Stimulated activated naive CD8-positive, alpha-beta T cell treated with anti-CD3 and anti-CD28 coated beads, Interleukin-15, amount 100 ng/mL, for 72 hours (primary cell): ENCODE measurements around the gene RABL6.
"Not testable (repeated sequence)": the region's sequence is repeated elsewhere in the genome, so short reads cannot be mapped to it uniquely, and the experiment has no call there.

Experiments
- ATAC-seq: fragments of 150-1000 bp; cut with Tn5 transposase; 2 replicates; pipeline ENCODE4 v1.10.0; 2021; ENCODE audit warnings: mild to moderate bottlenecking, moderate library complexity
- DNase-seq, 2 donors: peaks; one replicate each; pipeline ENCODE4 v3.0.0; 2021 to 2022
- H3K27ac Mint-ChIP-seq, 2 donors: one replicate each; pipeline ENCODE4 v1.8.0; 2022; ENCODE audit warnings: mild to moderate bottlenecking in 2 of 2, mixed read lengths in 2 of 2, moderate library complexity in 2 of 2
- H3K27me3 Mint-ChIP-seq: one replicate; pipeline ENCODE4 v1.8.0; 2022; ENCODE audit warnings: mixed read lengths
- H3K4me1 Mint-ChIP-seq: one replicate; pipeline ENCODE4 v1.8.0; 2022; ENCODE audit warnings: mild to moderate bottlenecking, mixed read lengths
- H3K4me3 Mint-ChIP-seq, 2 donors: one replicate each; pipeline ENCODE4 v1.8.0; 2022; ENCODE audit warnings: mild to moderate bottlenecking in 2 of 2, mixed read lengths in 2 of 2, moderate library complexity in 1 of 2
- H3K9me3 Mint-ChIP-seq, 2 donors: one replicate each; pipeline ENCODE4 v1.8.0; 2022; ENCODE audit warnings: mixed read lengths in 2 of 2

The RABL6 gene

GRCh38 chr9:136876476-136876875, 68.7 kb downstream of the RABL6 start:
- Mint-ChIP-seq H3K4me3 (no peak overlapping the region), H3K4me1 (peaks cover 18% of the 10 kb centered on the region), H3K9me3 (peaks cover 4 to 7% of the 10 kb centered on the region in 2 donors), H3K27me3 (no peaks in the 10 kb centered on the region), H3K27ac (no peak overlapping the region)
- DNase-seq (no peak), ATAC-seq (no peak)

DNA sequence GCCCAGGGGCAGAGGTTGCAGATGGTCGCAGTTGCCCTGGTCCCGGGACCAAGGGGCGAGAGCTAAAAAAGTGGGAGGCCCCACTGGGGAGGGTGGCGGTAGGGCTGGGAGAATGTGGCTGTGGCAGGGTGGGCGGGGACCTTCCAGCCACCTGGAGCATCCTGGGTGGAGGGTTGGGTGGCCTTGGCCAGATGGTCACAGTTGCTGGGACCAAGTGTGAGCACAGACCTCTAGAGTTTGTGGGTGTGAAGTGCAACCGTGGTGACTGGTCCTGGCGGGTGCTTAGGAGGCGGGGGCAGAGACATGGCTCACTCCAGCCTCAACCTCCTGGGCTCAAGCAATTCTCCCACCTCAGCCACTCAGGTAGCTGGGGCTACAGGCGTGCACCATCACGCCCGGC, 72.9 kb downstream of the RABL6 start:
- H3K4me1 Mint-ChIP-seq, result peaks cover 58% of the 10 kb centered on the region
- H3K9me3 Mint-ChIP-seq, result no peaks in the 10 kb centered on the region
- H3K4me3 Mint-ChIP-seq, result peak overlapping the region in 1 of 2 donors; percentile 50
- H3K27me3 Mint-ChIP-seq, result no peaks in the 10 kb centered on the region
- ATAC-seq, result no peak
- no peak overlapping the region for H3K27ac Mint-ChIP-seq
- no peak for DNase-seq

DNA sequence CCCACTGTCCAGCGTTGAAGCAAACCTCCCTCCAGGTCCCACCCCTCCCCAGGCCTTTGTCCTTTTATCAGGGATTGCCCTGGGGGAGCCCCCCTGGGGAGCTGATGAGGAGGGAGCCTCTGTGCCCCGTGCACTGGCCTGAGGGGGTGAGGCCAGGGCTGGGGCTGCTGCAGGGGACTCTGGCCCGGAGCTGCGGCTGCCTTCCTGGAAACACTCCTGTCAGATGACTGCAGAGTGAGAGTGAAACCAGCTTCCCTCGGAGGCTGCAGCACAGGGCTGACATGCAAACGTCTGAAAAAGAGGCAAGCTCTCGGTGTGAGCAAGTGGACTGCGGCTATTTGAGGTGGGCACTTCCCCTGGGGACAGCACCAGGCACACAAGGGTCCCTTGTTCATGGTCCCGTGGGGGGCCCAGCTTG, 74.0 kb downstream of the RABL6 start:
- peak; percentile 47 to 76 for DNase-seq
- Mint-ChIP-seq H3K27me3 (no peaks in the 10 kb centered on the region), H3K27ac (peak overlapping the region; percentile 69 to 96), H3K4me1 (peaks cover 58% of the 10 kb centered on the region), H3K9me3 (no peaks in the 10 kb centered on the region), H3K4me3 (peak overlapping the region; percentile 80 to 88)
- peak; percentile 61 for ATAC-seq

- no peaks in the 10 kb centered on the region for H3K27me3 Mint-ChIP-seq
Observed at GRCh38 chr9:136882109-136882946, 74.6 kb downstream of the RABL6 start.

DNA sequence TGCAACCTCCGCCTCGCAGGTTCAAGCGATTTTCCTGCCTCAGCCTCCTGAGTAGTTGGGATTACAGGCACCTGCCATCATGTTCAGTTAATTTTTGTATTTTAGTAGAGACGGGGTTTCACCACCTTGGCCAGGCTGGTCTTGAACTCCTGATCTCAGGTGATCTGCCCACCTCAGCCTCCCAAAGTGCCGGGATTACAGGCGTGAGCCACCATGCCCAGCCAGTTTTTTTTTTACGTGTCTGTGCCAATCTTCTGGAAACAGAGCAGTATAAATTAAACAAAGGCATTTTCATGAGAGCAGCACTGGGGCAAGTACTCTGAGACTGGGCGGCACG, 75.2 kb downstream of the RABL6 start:
- not testable (repeated sequence) for DNase-seq
- H3K4me1 Mint-ChIP-seq, result peaks cover 66% of the 10 kb centered on the region

More at GRCh38 chr9:136882109-136882946, 74.6 kb downstream of the RABL6 start:
- H3K4me1 Mint-ChIP-seq, result peaks cover 63% of the 10 kb centered on the region
- H3K27ac Mint-ChIP-seq, result peak overlapping the region; percentile 91 to 96
- DNase-seq, result peak; percentile 82 to 94
- ATAC-seq, result peak; percentile 76
- H3K9me3 Mint-ChIP-seq, result no peaks in the 10 kb centered on the region
- peak overlapping the region; percentile 80 to 88 for H3K4me3 Mint-ChIP-seq

DNA sequence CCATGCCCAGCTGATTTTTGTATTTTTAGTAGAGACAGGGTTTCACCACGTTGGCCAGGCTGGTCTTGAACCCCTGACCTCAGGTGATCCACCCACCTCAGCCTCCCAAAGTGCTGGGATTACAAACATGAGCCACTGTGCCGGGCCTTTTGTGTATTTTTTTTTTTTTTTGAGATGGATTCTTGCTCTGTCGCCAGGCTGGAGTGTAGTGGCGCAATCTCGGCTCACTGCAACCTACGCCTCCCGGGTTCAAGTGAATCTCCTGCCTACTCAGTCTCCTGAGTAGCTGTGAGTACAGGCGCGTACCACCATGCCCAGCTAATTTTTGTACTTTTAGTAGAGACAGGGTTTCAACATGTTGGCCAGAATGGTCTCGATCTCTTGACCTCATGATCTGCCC, 75.9 kb downstream of the RABL6 start:
- peak overlapping the region in 1 of 2 donors; percentile 10 for H3K4me3 Mint-ChIP-seq
- H3K9me3 Mint-ChIP-seq, DNase-seq, ATAC-seq, H3K27ac Mint-ChIP-seq, H3K27me3 Mint-ChIP-seq: not testable (repeated sequence)
- peaks cover 73% of the 10 kb centered on the region for H3K4me1 Mint-ChIP-seq

More for the DNA sequence above, 75.2 kb downstream of the RABL6 start:
- Mint-ChIP-seq H3K27ac (peak overlapping the region; percentile 91 to 96), H3K4me3 (peak overlapping the region; percentile 80 to 88)
- not testable (repeated sequence) for H3K9me3 Mint-ChIP-seq, ATAC-seq, H3K27me3 Mint-ChIP-seq

DNA sequence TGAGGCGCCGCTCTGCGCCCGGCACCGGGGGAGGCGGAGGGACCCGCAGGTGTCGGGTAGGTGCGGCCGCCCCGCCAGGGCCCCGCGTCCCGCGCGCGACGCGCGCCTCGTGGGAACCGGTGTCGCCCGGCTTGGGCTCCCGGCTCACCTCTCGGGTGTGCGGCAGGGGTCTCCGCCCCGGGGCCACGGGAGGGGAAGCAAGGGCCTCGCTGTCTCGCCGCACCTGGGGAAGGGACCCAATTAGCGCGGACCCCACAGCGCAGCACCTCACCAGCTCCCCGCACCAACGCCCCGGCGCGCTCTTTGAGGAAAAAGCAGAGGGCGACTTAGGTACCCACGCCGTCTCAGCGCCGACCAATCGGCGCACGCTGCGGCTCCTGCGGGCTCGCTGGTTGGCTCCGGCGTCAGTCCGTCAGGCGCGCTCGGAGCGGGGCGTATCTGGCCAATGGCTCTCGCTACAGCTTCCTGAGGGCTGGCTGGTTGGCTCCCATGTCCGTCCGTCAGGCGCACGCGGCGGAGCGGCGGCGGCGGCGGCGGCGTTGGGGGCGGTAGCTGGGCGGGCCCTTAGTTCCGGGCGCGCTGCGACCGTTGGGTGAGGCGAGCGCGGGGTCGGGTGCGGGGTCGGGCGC, 78.3 kb downstream of the RABL6 start, which contains the start of gene TRAF2:
TSS of gene TRAF2 (plus strand) at position 567 of the 629 bp plus-strand sequence. CDS start 12,225 bp downstream, outside the sequence.
- Mint-ChIP-seq H3K9me3 (no peaks in the 10 kb centered on the region), H3K27me3 (no peaks in the 10 kb centered on the region), H3K4me3 (peak within 1 kb of the TSS; percentile 98 to 100), H3K4me1 (peaks cover 60% of the 10 kb centered on the region), H3K27ac (peak within 1 kb of the TSS; percentile 94)
- peak; percentile 99 for DNase-seq
- ATAC-seq, result peak; percentile 88

- peak overlapping the region; percentile 94 for H3K27ac Mint-ChIP-seq
- peak overlapping the region; percentile 98 to 100 for H3K4me3 Mint-ChIP-seq
- H3K9me3 Mint-ChIP-seq, result no peaks in the 10 kb centered on the region
- peaks cover 51% of the 10 kb centered on the region for H3K4me1 Mint-ChIP-seq
- peak in 1 of 2 donors; percentile 53 for DNase-seq
- H3K27me3 Mint-ChIP-seq, result no peaks in the 10 kb centered on the region
- peak; percentile 5 for ATAC-seq
Observed at GRCh38 chr9:136886610-136887597, 79.2 kb downstream of the RABL6 start.

DNA sequence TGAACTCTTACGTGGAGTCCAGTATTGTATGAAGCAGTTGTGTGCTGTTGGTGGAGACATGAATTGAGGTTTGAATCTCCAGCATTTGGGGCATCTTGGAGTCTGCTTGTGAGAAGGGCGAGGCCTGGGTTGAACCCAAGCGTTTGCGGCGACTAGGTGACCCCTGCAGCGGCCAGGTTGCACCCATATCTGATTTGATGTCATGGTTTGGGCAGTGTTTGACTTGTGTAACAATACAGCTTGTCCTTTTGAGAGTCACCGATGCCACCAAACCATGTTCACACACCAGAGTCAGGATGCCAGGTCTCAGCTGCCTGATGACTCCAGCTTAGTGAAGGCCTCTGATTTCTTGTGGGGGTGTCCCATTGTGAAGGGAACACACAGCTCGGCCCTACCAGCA, 80.7 kb downstream of the RABL6 start:
- H3K4me1 Mint-ChIP-seq, result peaks cover 41% of the 10 kb centered on the region
- H3K27ac Mint-ChIP-seq, result no peak overlapping the region
- no peaks in the 10 kb centered on the region for H3K9me3 Mint-ChIP-seq
- H3K27me3 Mint-ChIP-seq, result no peaks in the 10 kb centered on the region
- peak overlapping the region in 1 of 2 donors; percentile 37 for H3K4me3 Mint-ChIP-seq
- ATAC-seq (no peak), DNase-seq (no peak)

GRCh38 chr9:136889858-136890257, 82.1 kb downstream of the RABL6 start:
- Mint-ChIP-seq H3K4me3 (no peak overlapping the region), H3K27me3 (no peaks in the 10 kb centered on the region), H3K4me1 (peaks cover 38% of the 10 kb centered on the region), H3K9me3 (no peaks in the 10 kb centered on the region), H3K27ac (no peak overlapping the region)
- no peak for DNase-seq
- ATAC-seq, result no peak

DNA sequence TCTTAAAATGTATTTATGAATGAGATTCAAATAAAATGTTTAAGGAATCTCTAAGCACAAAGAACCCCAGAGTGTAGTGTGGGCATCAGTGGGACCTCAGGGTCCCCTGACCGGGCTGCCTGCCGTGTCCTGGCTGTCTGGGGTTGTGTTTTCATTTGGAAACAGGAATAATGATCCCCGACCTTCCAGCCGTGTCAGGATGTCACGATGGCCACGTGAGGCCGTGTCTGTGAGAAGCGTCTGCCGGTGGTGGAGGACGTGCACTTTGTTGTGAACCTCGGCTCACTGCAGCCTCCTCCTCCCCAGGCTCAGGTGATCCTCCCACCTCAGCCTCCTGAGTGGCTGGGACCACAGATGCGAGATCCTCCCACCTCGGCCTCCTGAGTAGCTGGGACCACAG, 82.9 kb downstream of the RABL6 start:
- Mint-ChIP-seq H3K9me3 (no peaks in the 10 kb centered on the region), H3K4me1 (peaks cover 38% of the 10 kb centered on the region), H3K27ac (no peak overlapping the region), H3K4me3 (no peak overlapping the region), H3K27me3 (no peaks in the 10 kb centered on the region)
- ATAC-seq (no peak), DNase-seq (no peak)
